WERI-Rb-1 (cell line): ENCODE data around the gene TGM2.

Experiments
- DNase-seq: peaks from one replicate; pipeline ENCODE4 v3.0.0-alpha.2; 2020
- H3K27ac ChIP-seq: fragments of 250-450 bp; sonication (Bioruptor Pico); 2 replicates; pipeline ENCODE4 v1.5.1; 2020; ENCODE audit warnings: mild to moderate bottlenecking, moderate library complexity
- H3K27me3 ChIP-seq: fragments of 250-450 bp; sonication (Bioruptor Pico); 2 replicates; pipeline ENCODE4 v1.5.1; 2021; ENCODE audit warnings: mild to moderate bottlenecking, low read depth, moderate library complexity; ENCODE audit not compliant: insufficient read depth, severe bottlenecking
- H3K36me3 ChIP-seq: fragments of 250-450 bp; sonication (Bioruptor Pico); 2 replicates; pipeline ENCODE4 v1.5.1; 2020; ENCODE audit warnings: mild to moderate bottlenecking, moderate library complexity
- H3K4me3 ChIP-seq: 2 replicates; pipeline ENCODE4 v1.5.1; 2011; ENCODE audit warnings: low read depth, mild to moderate bottlenecking, control low read depth, low read length
- H3K9me3 ChIP-seq: fragments of 250-450 bp; sonication (Bioruptor Pico); 2 replicates; pipeline ENCODE4 v1.5.1; 2021; ENCODE audit warnings: mild to moderate bottlenecking, moderate library complexity; ENCODE audit not compliant: severe bottlenecking
- TF ChIP-seq, protein P1 (sequence below): IDR thresholded peaks from 2 replicates; pipeline ENCODE4 v1.5.1; 2011; ENCODE audit warnings: low read depth, mild to moderate bottlenecking, control low read depth, inconsistent platforms, low read length

Gene TGM2

GRCh38 chr20:38091441-38092216 lies 73.4 kb downstream of the TGM2 start:
- no peaks in the 10 kb centered on the region for H3K9me3 ChIP-seq
- DNase-seq: no peak
- TF ChIP-seq, protein P1, sequence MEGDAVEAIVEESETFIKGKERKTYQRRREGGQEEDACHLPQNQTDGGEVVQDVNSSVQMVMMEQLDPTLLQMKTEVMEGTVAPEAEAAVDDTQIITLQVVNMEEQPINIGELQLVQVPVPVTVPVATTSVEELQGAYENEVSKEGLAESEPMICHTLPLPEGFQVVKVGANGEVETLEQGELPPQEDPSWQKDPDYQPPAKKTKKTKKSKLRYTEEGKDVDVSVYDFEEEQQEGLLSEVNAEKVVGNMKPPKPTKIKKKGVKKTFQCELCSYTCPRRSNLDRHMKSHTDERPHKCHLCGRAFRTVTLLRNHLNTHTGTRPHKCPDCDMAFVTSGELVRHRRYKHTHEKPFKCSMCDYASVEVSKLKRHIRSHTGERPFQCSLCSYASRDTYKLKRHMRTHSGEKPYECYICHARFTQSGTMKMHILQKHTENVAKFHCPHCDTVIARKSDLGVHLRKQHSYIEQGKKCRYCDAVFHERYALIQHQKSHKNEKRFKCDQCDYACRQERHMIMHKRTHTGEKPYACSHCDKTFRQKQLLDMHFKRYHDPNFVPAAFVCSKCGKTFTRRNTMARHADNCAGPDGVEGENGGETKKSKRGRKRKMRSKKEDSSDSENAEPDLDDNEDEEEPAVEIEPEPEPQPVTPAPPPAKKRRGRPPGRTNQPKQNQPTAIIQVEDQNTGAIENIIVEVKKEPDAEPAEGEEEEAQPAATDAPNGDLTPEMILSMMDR: no peak
- H3K27me3 ChIP-seq: no peaks in the 10 kb centered on the region
- H3K36me3 ChIP-seq: peaks cover 42% of the 10 kb centered on the region
- no peak overlapping the region for H3K27ac ChIP-seq
- H3K4me3 ChIP-seq: no peak overlapping the region

DNA sequence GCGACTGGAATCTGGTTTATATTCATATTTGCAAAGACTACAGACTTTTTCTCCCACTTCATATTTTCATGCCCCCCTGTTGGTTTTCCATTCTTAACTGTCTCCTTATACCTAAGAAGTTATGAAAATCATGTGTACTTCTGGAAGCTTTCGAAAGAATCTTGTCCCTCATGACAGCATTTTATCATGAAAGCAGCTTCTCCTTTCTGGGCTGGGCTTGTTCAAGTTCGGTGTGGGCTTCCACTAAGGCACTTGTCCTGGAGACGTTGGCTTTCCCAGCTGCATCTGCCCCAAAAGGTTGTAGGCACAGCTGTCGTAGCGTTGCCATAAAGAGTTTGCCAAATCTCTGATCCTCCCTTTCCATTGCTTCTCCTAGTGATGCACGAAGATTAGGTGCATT lies 75.0 kb downstream of the TGM2 start:
- TF ChIP-seq, protein P1: no peak
- Histone ChIP-seq H3K4me3 (no peak overlapping the region), H3K9me3 (no peaks in the 10 kb centered on the region), H3K27ac (no peak overlapping the region), H3K27me3 (no peaks in the 10 kb centered on the region), H3K36me3 (peaks cover 50% of the 10 kb centered on the region)
- DNase-seq: no peak

DNA sequence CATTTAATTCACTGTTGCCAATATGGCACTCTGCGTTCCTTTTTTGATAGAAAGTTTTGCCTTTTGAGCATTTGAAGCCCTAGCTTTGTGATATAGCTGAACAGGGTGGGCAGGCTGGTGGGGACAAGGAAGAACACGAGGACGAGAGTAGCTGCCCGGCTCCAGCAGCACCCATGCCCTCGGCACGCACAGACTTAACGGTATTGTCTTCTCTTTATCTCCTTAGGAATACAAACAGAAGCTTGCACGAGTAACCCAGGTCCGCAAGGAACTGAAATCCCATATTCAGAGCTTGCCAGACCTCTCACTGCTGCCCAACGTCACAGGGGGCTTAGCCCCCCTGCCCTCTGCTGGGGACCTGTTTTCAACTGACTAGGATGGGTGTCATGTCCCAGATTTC lies 75.6 kb downstream of the TGM2 start:
- TF ChIP-seq, protein P1: no peak
- no peak for DNase-seq
- H3K9me3 ChIP-seq: no peaks in the 10 kb centered on the region
- H3K27ac ChIP-seq: no peak overlapping the region
- H3K4me3 ChIP-seq: no peak overlapping the region
- peaks cover 56% of the 10 kb centered on the region for H3K36me3 ChIP-seq
- no peaks in the 10 kb centered on the region for H3K27me3 ChIP-seq

GRCh38 chr20:38085026-38085425 lies 80.0 kb downstream of the TGM2 start:
- no peaks in the 10 kb centered on the region for H3K9me3 ChIP-seq
- no peak for DNase-seq
- TF ChIP-seq, protein P1: no peak
- H3K36me3 ChIP-seq: peaks cover 66% of the 10 kb centered on the region
- no peaks in the 10 kb centered on the region for H3K27me3 ChIP-seq
- no peak overlapping the region for H3K27ac ChIP-seq
- H3K4me3 ChIP-seq: no peak overlapping the region

GRCh38 chr20:38084425-38084951 lies 80.6 kb downstream of the TGM2 start:
- no peak for DNase-seq
- Histone ChIP-seq H3K27me3 (no peaks in the 10 kb centered on the region), H3K4me3 (no peak overlapping the region), H3K27ac (no peak overlapping the region), H3K9me3 (no peaks in the 10 kb centered on the region), H3K36me3 (peaks cover 65% of the 10 kb centered on the region)
- TF ChIP-seq, protein P1: no peak
